Medulla oblongata (tissue), 1 donor: Measurements from ENCODE around the gene EMSY.

Experiments
- DNase-seq: peaks from one replicate; pipeline ENCODE4 v3.0.0-alpha.2; 2015; ENCODE audit errors: extremely low spot score

Gene EMSY

DNA sequence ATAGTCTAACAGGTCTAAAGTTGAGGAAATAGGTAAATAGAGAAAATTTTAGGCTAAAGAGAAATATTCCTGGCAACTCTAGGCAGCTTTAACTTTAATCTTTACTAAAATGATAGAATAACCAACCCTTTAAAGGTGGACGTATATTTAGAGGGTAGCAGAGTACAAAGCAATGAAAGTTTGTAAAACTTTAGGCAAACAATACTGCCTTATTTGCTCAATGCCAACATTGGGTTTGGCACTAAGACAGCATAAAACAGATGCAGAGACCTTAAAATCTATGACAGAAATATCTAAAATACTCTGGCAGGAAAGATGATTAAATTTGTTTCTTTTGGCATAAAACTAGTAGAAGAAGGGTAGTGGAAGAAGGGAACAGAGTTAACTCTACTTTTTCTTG, 70.7 kb downstream of the EMSY start:
- no peak for DNase-seq

DNA sequence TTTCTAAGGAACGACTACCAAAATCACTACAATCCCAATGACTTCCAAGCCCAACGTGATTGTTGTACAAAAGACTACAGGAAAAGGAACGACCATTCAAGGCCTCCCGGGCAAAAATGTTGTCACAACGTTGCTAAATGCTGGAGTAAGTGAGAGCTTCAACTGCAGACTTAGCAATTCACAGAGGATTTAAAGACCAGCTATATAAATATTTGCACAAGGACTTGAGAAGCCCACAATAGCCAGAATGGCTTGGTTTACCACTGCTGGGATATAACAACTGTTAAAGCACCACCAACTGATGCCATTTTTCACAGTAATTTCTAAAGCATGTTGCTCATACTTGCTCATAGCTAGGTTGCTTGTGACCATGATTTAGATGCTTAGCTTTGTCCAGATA, 78.3 kb downstream of the EMSY start:
- no peak for DNase-seq

DNA sequence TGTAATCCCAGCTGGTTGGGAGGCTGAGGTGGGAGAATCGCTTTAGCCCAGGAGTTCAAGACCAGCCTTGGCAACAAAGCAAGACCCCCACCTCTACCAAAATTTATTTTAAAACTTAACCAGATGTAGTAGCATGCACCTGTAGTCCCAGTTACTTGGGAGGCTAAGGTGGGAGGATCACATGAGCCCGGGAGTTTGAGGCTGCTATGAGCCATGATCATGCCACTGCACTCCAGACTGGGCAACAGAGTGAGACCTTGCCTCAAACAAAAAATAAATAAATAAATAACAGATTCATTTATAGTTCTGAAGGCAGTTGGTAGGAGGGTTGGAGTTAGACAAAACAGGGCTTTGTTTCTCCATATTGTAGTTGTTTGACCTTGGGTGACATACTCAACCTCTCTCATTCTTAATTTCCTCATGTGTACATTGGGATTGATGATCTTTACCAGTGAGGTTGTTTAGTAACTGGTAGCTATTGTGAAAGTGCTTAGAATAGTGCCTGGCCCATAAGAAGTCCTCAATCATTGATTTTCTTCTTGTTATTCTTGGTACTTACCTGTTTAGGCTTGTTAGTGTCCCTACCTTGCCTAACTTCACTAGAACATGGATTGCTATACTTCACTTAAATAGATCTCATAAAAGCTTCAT, 79.1 kb downstream of the EMSY start:
- DNase-seq: no peak

DNA sequence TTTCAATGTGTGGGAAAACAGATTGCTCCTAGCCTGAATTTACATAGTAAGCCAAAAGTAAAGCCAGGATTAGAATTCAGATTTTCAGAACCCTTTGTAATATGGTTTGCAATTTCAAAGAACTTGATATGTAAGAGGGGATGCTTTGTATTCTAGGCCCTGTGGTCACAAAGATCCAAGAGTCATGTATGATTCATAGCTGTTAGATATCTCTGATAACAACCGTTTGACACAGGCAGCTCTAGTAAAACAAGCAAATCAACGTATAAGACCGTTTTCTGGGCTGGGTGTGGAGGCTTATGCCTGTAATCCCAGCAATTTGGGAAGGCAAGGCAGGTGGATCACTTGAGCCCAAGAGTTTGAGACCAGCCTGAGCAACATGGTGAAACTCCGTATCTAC, 79.6 kb downstream of the EMSY start:
- DNase-seq: no peak

DNA sequence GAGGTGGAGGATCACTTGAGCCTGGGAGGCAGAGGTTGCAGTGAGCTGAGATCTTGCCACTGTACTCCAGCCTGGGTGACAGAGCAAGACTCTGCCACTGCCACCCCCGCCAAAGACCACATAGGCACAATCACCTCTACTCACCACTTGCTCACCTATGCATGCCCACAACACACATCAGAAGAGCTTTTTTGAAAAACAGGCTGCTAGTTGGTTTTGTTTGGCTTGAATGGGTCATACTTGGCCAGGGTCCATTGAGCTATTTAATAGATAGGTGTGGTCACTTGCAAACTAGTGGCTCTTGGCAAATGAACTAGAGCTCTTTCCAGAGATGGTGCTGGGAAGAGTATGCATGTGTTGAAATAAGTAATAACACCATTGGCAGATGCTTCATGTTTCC, 80.1 kb downstream of the EMSY start:
- no peak for DNase-seq

DNA sequence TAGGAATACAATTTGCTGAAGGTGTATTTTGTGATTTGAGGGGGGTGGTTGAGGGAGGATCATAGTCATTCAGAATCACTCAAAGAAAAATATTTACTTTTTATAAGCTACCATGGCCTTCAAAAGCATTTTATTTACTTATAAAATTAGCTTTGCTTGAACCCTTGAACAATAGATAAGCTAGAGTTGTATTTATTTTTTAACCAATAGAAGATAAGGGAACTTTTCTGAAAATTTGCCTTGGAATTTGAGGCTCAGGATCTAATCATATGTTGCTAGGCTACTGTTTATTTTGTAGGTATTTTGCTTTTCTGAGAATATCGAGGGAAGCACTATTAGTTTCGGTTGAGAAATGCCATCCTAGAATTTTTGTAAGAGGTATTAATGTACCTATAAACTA, 82.1 kb downstream of the EMSY start:
- DNase-seq: no peak

DNA sequence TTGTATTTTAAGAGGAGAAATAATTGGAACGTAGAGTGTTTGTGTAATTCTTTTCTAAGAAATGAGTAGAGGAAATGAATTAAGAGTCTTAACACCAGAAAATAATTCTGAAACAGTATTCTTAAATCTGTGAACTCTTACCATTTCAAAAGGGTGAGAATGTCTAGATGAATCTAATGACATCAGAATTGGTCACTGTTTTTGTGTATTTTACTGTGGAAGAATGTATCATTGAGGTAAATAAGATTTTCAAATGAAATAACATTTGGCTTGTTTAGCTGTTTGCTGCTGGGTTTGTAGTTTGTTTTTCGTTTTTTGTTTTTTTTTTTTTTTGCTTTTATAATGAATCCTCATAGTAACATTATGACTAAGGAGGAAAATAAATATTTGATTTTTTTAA, 97.6 kb downstream of the EMSY start:
- no peak for DNase-seq

DNA sequence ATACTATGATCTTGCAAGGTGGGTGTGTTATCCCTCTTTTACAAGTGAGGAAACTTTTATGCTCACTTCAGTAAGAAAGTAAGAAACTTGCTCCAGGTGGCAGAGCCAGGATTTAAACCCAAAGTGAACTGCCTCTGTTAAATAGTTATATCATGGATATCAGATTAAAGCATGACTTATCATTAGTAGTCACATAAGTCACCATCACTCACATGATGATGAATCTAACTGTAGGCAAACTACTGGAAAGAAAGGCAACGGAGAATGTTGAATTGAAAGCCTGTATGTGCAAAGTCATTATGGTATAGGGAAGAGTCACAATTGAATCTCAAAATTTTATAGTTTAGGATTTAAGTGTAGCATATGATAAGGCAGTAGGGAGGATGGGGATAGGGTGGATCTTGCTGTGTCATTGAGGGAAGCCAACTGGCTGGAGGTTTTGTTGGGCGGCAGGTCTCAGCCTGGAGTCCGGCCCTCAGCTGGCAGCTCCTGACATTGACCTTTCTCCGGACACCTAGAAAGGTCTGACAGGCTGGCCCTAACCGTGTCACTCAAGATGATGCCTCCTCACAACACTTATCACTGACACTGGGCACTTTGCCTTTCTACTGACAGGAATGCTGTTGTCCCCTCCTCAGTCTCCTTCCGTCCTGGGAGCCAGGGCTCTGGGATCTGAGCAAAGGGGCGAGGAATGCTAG, 98.3 kb downstream of the EMSY start:
- no peak for DNase-seq

DNA sequence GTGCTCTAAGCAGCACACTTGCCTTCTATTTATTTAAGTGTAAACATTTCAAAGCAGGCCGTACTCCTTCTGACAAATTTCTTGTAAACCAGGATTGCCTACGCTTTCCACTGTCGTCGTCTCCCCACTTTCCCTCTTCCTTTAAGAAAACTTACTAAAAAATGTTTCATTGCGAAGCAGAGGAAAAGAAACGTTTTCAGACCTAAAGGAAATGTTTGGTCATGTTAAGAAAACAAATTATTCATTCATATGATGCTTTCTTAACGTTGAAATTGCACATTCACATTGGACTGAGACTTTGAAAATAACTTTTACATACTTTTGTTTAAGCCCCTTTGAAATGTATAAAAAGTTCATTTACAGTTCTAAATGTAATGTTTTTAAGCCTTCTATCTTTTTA, 106.0 kb downstream of the EMSY start:
- DNase-seq: no peak

DNA sequence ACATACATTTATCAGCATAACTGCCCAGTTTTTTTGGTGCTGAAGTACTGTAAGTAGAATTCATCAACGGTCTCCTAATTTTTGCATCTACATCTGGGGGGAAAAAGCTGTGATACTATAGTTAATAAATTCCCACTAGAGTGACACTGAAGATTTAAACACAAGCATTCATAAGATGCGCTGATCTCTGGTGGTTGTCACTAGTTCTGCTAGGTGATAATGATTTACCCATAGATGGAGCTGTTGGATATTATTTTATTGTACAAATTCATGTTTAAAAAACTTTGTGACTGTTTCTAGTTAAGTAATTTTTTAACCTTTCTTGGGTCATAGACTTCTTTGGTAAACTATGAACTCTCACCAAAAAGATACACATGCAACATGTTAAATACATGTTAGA, 106.6 kb downstream of the EMSY start:
- DNase-seq: no peak

DNA sequence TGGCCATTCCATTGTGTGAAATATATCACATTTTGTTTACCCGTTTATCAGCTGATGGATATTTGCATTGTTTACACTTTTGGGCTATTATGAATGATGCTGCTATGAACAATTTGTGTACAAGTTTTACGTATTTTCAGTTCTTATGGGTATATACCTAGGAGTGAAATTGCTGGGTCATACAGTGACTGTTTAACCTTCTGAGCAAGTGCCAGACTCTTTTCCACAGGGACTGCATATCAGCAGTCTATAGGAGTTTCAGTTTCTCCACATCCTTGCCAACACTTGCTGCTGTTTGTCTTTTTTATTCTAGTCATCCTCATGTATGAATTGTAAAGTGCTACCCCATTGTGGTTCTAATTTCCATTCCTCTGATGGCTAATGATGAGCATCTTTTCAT, 108.2 kb downstream of the EMSY start:
- no peak for DNase-seq

DNA sequence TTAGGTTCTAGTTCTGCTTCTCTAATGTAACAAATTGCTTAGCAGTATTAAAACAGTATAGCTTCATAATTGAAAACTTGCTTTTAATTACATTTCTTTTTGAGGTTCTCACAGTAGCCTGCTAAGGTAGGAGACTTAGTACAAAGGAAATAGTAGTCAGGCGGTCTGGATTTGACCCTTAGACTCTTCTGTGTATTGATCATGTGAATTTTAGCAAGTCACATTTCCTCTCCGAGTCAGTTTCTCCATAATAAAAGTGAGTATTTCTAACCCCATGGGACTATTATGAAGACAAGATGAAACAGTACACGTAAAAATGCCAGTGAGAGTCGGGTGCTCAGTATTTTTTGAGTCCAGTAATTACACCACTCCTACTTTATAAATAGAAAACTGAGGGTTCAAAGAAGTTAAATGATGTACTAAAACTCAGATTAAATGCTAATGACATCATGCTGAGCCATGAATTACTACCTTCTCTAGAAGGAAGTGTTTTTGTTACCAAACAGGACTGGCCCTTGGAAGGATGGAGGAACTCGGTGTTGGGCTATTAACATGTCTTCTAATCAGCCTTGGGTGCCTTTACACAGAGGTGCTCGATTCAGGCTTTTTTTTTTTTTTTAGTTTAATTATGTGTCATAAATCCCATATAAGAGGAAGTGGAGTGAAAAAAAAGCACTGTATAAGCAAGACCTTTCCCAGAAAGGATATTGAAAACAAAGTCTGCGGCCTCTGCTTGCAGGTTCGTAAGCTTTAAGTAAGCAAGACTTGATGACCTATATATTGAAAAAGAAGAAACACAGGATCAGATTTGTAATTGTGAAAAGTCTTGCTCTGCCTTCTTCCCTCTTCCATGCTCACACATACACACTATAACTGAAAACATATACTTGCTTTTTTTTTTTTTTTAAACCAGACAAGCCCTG, 109.0 kb downstream of the EMSY start:
- DNase-seq: no peak

DNA sequence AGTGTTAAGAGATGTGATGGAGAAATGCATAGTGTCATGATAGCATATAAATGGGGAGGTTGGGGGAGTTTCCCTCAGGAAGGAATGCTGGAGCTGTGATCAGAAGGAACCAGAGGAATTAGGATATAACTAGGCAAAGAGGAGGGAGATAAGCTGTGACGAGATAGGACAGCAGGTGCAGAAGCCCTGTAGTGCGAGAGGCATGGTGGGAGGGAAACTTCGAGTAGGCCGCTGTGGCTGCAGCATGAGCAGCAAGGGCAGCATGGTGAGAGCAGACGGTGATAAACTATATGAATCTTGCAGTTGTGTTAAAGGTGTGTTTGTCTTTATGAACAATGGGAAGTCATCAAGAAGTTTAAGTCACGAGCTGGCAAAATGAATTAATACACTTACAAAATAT, 109.9 kb downstream of the EMSY start:
- DNase-seq: no peak

DNA sequence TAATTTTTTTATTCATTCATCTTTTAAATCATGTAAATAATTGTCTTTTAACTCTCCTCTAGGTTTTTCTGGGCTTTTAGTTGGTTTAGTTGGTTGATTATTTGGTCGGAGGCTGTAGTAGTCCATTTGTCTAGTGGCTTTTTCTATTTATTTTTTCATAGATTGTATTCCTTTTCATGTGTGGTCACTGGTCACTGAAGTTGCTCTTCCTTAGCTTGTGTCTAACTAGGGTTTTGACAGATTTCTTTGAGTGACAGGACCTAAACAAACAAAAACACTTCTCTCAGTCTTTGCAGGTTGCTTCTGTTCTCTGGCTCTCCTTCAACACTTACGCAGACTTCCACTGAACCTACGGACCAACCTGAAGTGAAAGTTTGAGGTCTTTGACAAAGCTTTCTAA, 112.6 kb downstream of the EMSY start:
- no peak for DNase-seq

DNA sequence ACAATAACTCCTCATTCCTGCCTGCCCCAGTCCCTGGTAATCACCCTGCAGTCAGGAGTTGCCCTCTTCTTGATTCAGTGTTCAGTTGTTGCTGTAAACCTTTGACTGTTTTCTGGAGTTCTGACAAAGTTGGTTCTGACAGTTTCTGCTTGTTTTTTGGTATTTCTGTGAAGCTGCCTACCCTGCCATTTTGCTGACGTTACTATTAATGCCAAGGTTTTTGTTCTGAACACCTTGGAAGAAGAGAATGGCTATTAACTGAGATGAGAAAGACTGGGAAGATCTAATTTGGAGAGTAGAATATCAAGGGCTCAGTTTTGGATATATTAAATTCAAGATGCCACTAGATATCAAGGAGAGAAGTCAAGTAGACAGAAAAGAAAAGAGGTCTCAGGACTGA, 113.7 kb downstream of the EMSY start:
- no peak for DNase-seq

DNA sequence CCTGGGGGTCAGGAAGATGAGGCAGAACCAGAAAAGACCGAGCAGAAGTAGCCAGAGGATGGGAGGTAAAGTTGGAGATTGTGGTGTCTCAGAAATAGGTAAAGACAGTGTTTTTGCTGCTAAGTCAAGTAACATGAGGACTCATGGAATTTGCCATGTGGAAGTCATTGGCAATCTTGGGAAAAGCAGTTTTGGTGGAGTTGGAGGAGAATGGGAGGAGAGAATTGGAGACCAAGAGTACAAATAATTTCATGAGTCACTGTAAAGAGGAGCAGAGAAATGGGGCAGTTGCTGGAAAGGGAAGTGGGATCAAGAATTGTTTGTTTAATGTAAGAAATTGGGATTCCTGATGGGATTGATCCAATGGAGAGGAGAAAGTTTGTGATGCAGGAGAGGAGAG, 114.1 kb downstream of the EMSY start:
- DNase-seq: no peak

DNA sequence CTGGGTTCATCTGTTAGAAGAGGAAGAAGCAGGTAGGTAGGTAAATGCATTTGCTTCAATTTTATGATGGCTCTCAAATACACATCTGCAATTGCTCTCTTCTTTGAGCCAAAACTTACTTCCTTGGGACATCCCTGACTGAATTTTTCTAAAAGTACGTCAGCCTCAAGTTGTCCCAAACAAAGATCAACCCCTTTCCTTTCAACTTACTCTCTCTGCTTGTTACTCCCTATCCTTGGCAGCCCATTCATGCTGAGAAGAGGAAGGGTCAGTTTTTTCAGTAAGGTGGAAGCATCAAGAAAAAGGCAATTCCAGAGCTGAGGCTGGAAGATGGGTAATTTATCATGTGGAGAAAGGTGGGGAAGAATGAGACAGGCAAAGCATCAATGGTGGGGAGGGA, 114.5 kb downstream of the EMSY start:
- no peak for DNase-seq

DNA sequence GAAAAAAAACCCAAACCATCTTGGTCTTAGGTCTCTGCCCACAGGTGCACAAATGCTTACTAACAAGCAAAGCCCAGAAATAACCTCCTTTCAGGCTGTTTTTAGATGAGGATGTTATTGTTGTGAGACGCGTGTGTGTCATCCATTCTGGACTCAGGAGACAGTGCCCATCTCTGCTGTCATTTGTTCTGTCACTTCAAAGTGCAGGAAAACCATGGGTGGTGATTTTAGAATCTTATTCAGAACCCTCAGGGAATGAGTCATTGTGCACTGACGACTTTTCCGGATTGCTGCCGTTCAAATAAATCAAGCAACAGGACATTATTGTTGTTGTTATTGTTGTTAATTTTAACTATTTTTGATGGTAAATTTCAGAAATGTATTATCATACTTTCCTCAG, 115.4 kb downstream of the EMSY start:
- no peak for DNase-seq

DNA sequence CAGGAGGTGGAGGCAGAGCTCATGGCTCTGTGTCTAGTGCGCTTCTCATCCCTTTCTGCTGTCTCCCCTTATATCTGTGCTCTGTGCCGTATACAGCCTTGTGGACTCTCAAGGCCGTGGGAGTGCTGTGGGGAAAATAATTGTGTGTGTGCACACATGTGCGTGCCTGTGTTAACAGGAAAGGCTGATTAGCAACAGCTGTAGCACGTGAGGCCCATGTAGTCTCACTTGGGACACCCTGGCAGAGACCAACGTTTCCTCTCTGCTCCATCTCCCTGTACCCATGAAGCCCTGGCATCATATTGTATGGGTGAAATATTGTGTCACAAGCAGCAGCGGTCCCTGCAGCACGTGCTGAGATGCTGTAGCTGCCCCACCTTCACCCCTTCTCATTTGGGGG, 116.4 kb downstream of the EMSY start:
- no peak for DNase-seq

DNA sequence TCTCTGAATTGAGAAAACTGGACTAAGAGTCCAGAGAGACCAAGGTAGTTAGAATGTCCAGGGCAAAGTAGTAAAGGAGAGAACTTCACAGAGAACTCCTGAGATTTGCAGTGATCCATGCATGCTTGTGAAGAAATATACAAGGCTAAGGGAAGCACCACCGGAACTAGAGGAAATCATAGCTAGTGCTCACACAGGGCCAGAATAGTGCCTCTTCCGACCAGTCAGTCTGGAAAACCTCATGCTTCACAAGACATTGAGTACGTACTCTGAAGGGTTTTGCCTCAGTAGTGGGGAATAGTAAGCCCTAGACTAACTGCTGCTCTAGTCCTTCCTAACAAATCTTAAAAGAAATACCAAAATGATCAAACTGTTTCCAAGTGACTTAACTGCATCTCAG, 117.7 kb downstream of the EMSY start:
- DNase-seq: no peak

DNA sequence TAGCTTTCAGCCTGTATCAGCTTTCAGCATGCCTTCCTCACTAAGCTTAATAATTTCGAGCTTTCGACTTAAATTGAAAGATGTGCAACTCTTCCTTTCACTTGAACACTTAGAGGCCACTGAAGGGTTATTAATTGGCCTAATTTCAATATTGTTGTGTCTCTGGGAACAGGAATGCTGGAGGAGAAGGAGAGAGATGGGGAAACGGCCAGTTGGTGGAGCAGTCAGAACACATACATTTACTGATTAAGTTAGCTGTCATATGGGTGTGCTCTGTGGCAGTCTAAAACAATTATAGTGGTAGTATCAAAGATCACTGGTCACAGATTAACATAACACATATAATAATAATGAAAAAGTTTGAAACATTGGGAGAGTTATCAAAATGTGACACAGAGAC, 119.5 kb downstream of the EMSY start:
- no peak for DNase-seq

DNA sequence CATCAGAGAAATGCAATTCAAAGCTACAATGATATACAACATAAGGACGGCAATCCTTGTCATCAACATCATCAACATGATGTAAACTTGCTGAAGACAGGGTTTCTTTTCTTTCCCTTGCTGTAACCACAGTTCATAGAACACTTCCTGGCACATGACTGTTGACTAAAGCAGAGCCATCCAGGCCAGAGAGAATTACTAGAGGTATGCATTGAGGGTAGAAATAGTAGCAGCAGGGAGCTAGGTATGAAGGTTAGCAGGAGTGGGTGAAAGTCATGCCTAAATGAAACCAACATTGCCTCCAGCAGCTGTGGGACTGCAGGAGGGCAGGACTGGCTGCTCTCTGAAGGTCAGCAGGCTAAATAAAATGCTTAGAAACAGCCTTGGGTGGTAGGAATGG, 122.0 kb downstream of the EMSY start:
- no peak for DNase-seq

DNA sequence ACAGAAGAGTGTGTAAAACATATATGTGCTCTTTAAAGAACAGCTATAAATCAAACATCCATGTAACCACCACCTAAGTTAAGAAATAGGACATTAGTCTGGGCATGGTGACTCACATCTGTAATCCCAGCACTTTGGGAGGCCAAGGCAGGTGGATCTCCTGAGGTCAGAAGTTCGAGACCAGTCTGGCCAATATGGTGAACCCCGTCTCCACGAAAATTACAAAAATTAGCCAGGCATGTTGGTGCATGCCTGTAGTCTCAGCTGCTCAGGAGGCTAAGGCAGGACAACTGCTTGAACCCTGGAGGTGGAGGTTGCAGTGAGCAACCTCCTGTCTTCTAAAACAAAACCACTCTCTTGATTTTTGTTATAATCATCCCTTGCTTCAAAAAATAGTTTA, 122.4 kb downstream of the EMSY start:
- no peak for DNase-seq
